T-helper 2 cell (primary cell): ENCODE data around the gene EPN1.

Source experiments
- DNase-seq, 5 experiments: peaks; one replicate each; pipeline versions ENCODE4 v3.0.0 to v3.0.0-alpha.2; 2012 to 2022

EPN1 gene

GRCh38 chr19:55661826-55662225 is 13.2 kb upstream of the EPN1 start:
- DNase-seq = no peak

GRCh38 chr19:55663846-55664536 is 11.0 kb upstream of the EPN1 start:
- DNase-seq = no peak

- DNase-seq = no peak
Observed at GRCh38 chr19:55666343-55667005, 8.6 kb upstream of the EPN1 start.

- DNase-seq = no peak
Observed at GRCh38 chr19:55667006-55667381, 8.0 kb upstream of the EPN1 start.

GRCh38 chr19:55667511-55667910 is 7.5 kb upstream of the EPN1 start:
- DNase-seq = no peak

- DNase-seq = no peak
Observed at GRCh38 chr19:55667958-55668357, 7.1 kb upstream of the EPN1 start.

- DNase-seq = no peak
Observed at GRCh38 chr19:55668603-55669348, 6.2 kb upstream of the EPN1 start.

GRCh38 chr19:55669418-55670279 is 5.4 kb upstream of the EPN1 start:
- DNase-seq = no peak

- peak in 1 of 5 experiments; percentile 32 for DNase-seq
Observed at GRCh38 chr19:55670280-55671053, 4.6 kb upstream of the EPN1 start.

- DNase-seq = no peak
Observed at GRCh38 chr19:55671054-55671378, 4.0 kb upstream of the EPN1 start.

- no peak for DNase-seq
Observed at GRCh38 chr19:55672418-55672817, 2.6 kb upstream of the EPN1 start.

- DNase-seq = no peak
Observed at GRCh38 chr19:55673465-55673864, 1.6 kb upstream of the EPN1 start.

GRCh38 chr19:55673889-55674288 is 1.1 kb upstream of the EPN1 start:
- DNase-seq = no peak

- no peak for DNase-seq
Observed at GRCh38 chr19:55674459-55674840, 576 bp upstream of the EPN1 start.

GRCh38 chr19:55675661-55676354 is 782 bp downstream of the EPN1 start:
- no peak for DNase-seq

GRCh38 chr19:55676383-55676782 is 1.4 kb downstream of the EPN1 start:
- DNase-seq = no peak

- no peak for DNase-seq
Observed at GRCh38 chr19:55676889-55677505, 2.0 kb downstream of the EPN1 start.

- DNase-seq = no peak
Observed at GRCh38 chr19:55677572-55678028, 2.6 kb downstream of the EPN1 start.

GRCh38 chr19:55678121-55678671 is 3.2 kb downstream of the EPN1 start:
- DNase-seq = no peak

GRCh38 chr19:55679343-55680257 is 4.6 kb downstream of the EPN1 start:
- DNase-seq = peak in 1 of 5 experiments; percentile 19
